HG03378 (cell line): ENCODE results near the gene TRAPPC2B.
"Not testable (repeated sequence)": the region's sequence is repeated elsewhere in the genome, so short reads cannot be mapped to it uniquely, and the experiment has no call there.

Experiments used
- ATAC-seq: cut with Tn5 transposase; IDR thresholded peaks from one replicate; pipeline ENCODE4 v1.9.1; 2021; ENCODE audit warnings: mild to moderate bottlenecking, moderate library complexity; ENCODE audit not compliant: unreplicated experiment

The TRAPPC2B gene

GRCh38 chr19:57374179-57374578 lies 10.8 kb downstream of the TRAPPC2B start:
- no peak for ATAC-seq

GRCh38 chr19:57374647-57375046 lies 11.3 kb downstream of the TRAPPC2B start:
- not testable (repeated sequence) for ATAC-seq

- no peak for ATAC-seq
Observed at GRCh38 chr19:57376151-57376550, 12.8 kb downstream of the TRAPPC2B start.

DNA sequence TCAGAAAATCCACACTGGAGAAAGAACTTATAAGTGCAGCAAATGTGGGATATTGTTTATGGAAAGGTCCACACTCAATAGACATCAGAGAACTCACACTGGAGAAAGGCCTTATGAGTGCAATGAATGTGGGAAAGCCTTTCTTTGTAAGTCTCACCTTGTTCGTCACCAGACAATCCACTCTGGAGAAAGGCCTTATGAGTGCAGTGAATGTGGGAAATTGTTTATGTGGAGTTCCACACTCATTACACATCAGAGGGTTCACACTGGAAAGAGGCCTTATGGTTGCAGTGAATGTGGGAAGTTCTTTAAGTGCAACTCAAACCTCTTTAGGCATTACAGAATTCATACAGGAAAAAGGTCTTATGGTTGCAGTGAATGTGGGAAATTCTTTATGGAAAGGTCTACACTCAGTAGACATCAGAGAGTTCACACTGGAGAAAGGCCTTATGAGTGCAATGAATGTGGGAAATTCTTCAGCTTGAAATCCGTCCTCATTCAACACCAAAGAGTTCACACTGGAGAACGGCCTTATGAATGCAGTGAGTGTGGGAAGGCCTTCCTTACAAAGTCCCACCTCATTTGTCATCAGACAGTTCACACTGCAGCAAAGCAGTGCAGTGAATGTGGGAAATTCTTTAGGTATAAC lies 14.3 kb downstream of the TRAPPC2B start:
- ATAC-seq = no peak

DNA sequence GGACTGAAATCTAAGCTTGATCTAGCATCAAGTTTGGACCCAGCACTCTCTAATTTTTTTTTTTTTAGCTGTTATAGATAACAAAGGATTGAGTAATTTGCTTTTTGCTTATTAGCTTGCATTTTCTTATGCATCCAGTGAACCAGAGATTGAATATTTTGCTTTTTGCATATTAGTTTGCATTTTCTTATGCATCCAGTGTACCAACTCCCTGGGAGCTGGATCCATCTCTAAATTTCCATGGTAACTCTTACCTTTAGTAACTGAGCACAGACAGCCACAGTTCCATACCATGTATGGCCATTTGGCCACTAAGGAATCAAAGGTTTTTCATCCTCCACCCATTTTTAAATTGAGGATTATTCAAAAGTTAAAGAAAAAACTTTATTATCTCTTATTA lies 17.6 kb downstream of the TRAPPC2B start:
- no peak for ATAC-seq

- ATAC-seq = no peak
Observed at GRCh38 chr19:57382806-57383488, 19.6 kb downstream of the TRAPPC2B start.

DNA sequence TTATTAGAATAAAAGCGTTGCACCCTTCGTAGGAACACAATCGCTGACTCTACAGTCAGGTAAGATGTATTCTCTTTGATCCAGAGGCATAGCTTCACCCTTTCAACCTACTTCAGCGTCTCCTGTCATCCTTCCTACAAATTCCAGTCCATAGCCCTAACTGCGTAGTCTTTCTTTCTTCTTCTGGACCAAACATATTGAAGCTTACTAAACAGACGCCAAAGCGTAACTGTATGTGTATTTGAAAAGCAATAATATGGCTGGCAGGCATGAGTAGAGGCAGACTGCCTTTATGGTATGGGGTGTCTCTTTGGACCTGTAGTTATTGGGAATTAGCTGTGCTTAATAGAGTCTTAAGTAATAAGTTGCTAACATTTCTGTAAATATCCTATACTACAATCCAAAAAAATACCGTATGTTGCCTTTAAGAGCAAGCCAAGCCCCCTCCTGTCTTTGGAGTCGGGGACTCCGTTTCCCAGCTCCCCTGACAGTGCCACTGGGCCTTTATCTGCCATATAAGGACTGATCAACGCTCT lies 25.9 kb downstream of the TRAPPC2B start:
- no peak for ATAC-seq

DNA sequence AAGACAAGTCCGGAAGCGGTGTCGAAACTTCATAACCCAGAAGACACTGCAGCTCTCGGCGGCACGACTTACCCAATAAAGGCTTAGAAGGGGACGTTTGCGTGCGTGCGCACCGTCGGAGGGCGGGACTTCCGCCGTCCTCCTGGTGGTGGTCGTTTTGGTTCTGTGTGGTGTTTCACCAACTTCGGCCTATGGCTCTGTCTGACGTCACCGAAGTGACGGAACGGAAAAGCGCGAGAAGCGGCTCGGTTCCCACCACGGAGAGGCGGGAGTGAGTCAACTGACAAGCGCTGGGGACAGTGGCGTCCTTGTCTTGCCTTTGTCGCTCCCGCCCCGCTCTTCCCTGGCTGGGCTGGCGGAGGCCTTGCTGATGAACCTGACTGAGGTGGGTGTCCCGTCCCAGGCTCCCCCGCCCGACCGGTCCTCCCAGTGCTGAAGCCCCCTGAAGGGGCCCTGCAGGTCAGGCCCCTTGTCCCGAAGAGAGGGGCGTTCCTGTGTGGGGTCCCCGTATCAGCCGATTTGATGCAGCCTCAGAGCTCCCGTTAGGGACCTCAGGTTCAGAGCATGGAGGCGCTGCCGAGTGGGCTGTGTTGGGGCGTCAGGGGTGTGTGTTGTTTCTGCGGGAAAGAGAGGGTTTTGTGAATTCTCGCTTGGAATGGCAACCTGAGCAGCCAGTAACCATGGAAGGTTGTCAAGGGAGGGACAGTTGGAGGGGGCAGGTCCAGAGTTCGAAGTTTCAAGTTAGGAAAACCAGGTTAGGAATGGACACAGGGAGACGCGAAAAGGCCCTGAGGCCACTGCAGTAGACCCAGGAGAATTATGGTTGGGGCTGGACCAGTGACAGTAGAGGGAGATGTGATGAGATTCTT lies 26.6 kb downstream of the TRAPPC2B start, which contains the start of gene ZNF548:
Gene ZNF548 (plus strand): TSS at position 125 of the 869 bp plus-strand sequence. CDS start 246 bp downstream, at position 371.
- ATAC-seq = peak; percentile 97

GRCh38 chr19:57395710-57396109 lies 32.4 kb downstream of the TRAPPC2B start:
- ATAC-seq = no peak

DNA sequence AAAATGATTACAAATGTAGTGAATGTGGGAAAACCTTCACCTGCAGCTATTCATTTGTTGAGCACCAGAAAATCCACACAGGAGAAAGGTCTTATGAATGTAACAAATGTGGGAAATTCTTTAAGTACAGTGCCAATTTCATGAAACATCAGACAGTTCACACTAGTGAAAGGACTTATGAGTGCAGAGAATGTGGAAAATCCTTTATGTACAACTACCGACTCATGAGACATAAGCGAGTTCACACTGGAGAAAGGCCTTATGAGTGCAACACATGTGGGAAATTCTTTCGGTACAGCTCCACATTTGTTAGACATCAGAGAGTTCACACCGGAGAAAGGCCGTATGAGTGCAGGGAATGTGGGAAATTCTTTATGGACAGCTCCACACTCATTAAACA lies 35.5 kb downstream of the TRAPPC2B start:
- no peak for ATAC-seq

DNA sequence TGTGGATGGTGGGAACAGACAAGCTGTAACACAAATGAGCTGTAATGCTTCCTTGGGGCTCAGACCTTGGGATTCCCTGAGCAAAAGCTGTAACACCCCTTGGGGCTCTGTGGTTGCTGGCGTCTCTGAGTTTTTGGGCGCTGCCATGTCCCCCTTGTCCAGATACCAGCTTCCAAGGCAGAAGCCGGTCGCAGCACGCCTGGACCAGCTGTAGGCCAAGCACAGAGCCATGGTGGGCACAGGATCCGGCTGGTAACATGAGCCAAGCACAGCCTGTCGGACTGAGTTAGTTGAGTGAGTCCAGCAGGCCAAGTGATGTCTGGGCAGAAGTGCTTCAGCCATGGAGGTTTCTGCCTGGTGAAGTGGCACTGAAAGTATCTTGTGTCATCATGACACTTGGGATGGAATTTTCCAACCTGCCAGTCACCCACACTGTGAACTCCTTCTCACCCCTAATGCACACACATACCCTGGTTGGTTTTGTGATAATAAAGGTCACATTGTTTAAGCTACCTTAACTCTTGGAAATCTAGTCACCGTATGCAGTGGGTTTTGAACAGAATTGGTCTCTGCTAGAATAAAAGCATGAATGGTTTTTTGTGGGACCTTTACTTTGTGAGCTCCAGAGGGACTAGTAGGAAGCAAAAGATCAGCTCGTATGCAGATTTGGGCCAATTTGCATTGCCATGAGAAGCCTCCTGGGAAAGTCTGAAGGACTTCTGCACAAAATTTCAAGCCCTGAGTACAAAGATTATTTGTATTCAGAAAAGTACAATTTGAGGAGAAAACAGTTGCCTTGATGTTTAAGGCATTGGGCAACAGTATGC lies 40.6 kb downstream of the TRAPPC2B start:
- ATAC-seq = no peak

GRCh38 chr19:57406516-57407123 lies 43.3 kb downstream of the TRAPPC2B start:
- no peak for ATAC-seq

- ATAC-seq = peak; percentile 95
Observed at GRCh38 chr19:57410877-57411671, 47.7 kb downstream of the TRAPPC2B start, which contains the start of gene ZNF17. Gene ZNF17 (plus strand): TSS chr19:57411161. CDS start chr19:57413616, 2,455 bp downstream.
